Measurements from ENCODE around the gene TMLHE.
"Not testable (repeated sequence)": the region's sequence is repeated elsewhere in the genome, so short reads cannot be mapped to it uniquely, and the experiment has no call there.

The TMLHE gene

GRCh38 chrX:155491421-155491820 is 121.3 kb downstream of the TMLHE start:
- FAIRE-seq: not testable (repeated sequence)

GRCh38 chrX:155477136-155477535 is 135.6 kb downstream of the TMLHE start:
- not testable (repeated sequence) for FAIRE-seq

- FAIRE-seq: not testable (repeated sequence)
Measured at GRCh38 chrX:155466269-155466938, 146.3 kb downstream of the TMLHE start.

- not testable (repeated sequence) for FAIRE-seq
Measured at GRCh38 chrX:155460501-155460900, 152.3 kb downstream of the TMLHE start.

- FAIRE-seq: not testable (repeated sequence)
Measured at GRCh38 chrX:155458471-155458870, 154.3 kb downstream of the TMLHE start, which contains the start of gene F8A3. Gene F8A3 (minus strand): TSS chrX:155458620. CDS start chrX:155458600, 20 bp downstream.

- FAIRE-seq: not testable (repeated sequence)
Measured at GRCh38 chrX:155457761-155458447, 154.8 kb downstream of the TMLHE start.

GRCh38 chrX:155441097-155441496 is 171.7 kb downstream of the TMLHE start:
- no peak for FAIRE-seq

All from colon (tissue), 2 donors.